Mammary epithelial cell (primary cell): ENCODE measurements around the gene TCOF1.

Source experiments
- CTCF ChIP-seq, 2 donors: IDR thresholded peaks in 1 of 2; conservative IDR thresholded peaks in 1 of 2; 2 replicates each; pipeline ENCODE4 v1.5.1; 2011 to 2012; ENCODE audit warnings: inconsistent platforms in 2 of 2, low read length in 2 of 2, mild to moderate bottlenecking in 2 of 2, control low read depth in 1 of 2, low read depth in 1 of 2; ENCODE audit not compliant: insufficient read depth in 1 of 2; ENCODE audit errors: extremely low read depth in 1 of 2
- EZH2 ChIP-seq: IDR thresholded peaks from 2 replicates; pipeline ENCODE4 v1.6.1; 2012; ENCODE audit warnings: low read length, inconsistent platforms, borderline replicate concordance

DNA sequence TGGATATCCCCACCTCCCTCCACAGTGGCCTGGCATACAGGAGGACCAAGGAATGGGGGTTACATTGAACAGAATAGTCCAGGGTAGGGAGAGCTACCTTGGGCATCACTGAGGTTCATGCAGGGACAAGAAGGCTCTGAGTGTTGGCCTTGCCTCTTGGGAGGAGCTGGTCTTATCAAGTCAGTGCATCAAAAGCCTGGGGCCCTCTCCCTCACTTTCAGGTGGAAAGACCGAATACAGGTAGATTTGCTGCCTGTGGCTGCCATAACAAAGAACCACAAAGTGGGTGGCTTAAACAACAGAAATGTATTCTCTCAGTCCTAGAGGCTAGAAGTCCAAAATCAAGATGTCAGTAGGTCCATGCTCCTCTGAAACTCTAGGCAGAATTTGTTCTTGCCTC lies 36.3 kb upstream of the TCOF1 start:
- no peak for TF ChIP-seq CTCF (conservative IDR thresholded peaks at IDR 0.05 in 1 of 2, IDR thresholded peaks at IDR 0.05 in 1 of 2; ENCODE audit: extremely low read depth in 1 of 2, insufficient read depth in 1 of 2, low read depth in 1 of 2, low read length in 2 of 2)
- TF ChIP-seq EZH2, result no peak
